Measurements from ENCODE around the gene UBE2G1. TPM values are rescaled to one million over a fixed set of nuclear protein-coding genes. Genes with fewer than 3 reads are reported as not detected.

UBE2G1 gene
- total and polyA plus RNA-seq, 9 of the 15 experiments (the other 6 are each of a cell fraction or from before 2014, with no cell fraction given): 10.1 to 65.9 (median 29.7) TPM

- ChIA-PET CTCF (ENCODE audit: low intra/inter-chr PET ratio) (no interaction called here), POLR2A (no interaction called here)
- BruUV-seq (replicated peaks): no TSS peak
Observed at GRCh38 chr17:4314618-4315017, 51.9 kb downstream of the UBE2G1 start.

More at GRCh38 chr17:4314618-4315017, 51.9 kb downstream of the UBE2G1 start:
- no peak overlapping the region for H3K4me2 ChIP-seq (ENCODE audit: insufficient read depth, low read length)
- DNase-seq (ENCODE audit: extremely low read depth in 1 of 4, low spot score in 3 of 4): no peak
- no peak for FAIRE-seq
- peaks cover 92% of the 10 kb centered on the region for H3K79me2 ChIP-seq (ENCODE audit: control insufficient read depth, insufficient read depth, low read length)
- no peaks in the 10 kb centered on the region for H3K36me3 ChIP-seq (ENCODE audit: control insufficient read depth, insufficient read depth, low read length)
- TF ChIP-seq ZNF778 (CRISPR knock-in tag; IDR thresholded peaks at IDR 0.05): no peak
- no peak for TF ChIP-seq KHSRP (IDR thresholded peaks at IDR 0.05)
- TF ChIP-seq YY1 (IDR thresholded peaks at IDR 0.05; ENCODE audit: borderline replicate concordance in 1 of 3, control insufficient read depth in 1 of 3, extremely low read depth in 1 of 3, insufficient read depth in 3 of 3, insufficient read length in 1 of 3, insufficient replicate concordance in 2 of 3, low read depth in 1 of 3, low read length in 2 of 3): no peak
- no peak for TF ChIP-seq CBFA2T2 (conservative IDR thresholded peaks at IDR 0.05)
- no peak for TF ChIP-seq NR3C1 (CRISPR knock-in tag; IDR thresholded peaks at IDR 0.05)
- TF ChIP-seq MGA (IDR thresholded peaks at IDR 0.05): no peak
- ATAC-seq: no peak
- H3K9me1 ChIP-seq (ENCODE audit: control insufficient read depth, insufficient read depth, low read length): no peaks in the 10 kb centered on the region
- no peak overlapping the region for H3K4me3 ChIP-seq
- H4K20me1 ChIP-seq (replicated peaks; ENCODE audit: control insufficient read depth, insufficient read depth, low read length): peaks cover 7% of the 10 kb centered on the region; the same call in 1 of the 2 replicates
- in situ Hi-C loops (cut with MboI) (no loop called here), intact Hi-C loops (cut with micrococcal nuclease) (no loop called here)
- H3K27me3 ChIP-seq (ENCODE audit: control insufficient read depth in 2 of 2, insufficient read depth in 2 of 2, low read length in 2 of 2): no peaks in the 10 kb centered on the region
- no peaks in the 10 kb centered on the region for H3K9me3 ChIP-seq (replicated peaks; ENCODE audit: control insufficient read depth, insufficient read depth, low read depth, low read length)
- 36% methylated on average over 1 of the region's 1 CpG for WGBS (ENCODE audit: insufficient coverage, low coverage, missing lambda C conversion rate)
- H3K9ac ChIP-seq (ENCODE audit: insufficient read depth in 1 of 2, low read depth in 2 of 2, low read length in 2 of 2): no peak overlapping the region
- H3K27ac ChIP-seq (ENCODE audit: extremely low read depth, low read depth, low read length): no peak overlapping the region
- no peak overlapping the region for H2AFZ ChIP-seq (ENCODE audit: low read depth, low read length)
- peaks cover 4 to 8% of the 10 kb centered on the region in 2 experiments; a peak in 4 of 5 replicates for H3K4me1 ChIP-seq (replicated peaks in 1 of 2; ENCODE audit: control insufficient read depth in 2 of 2, insufficient read depth in 2 of 2, low read length in 2 of 2)

All from K562 (cell line).